HepG2 (cell line): ENCODE measurements around the gene ACAT2. TPM values are rescaled to one million over a fixed set of nuclear protein-coding genes. Genes with fewer than 3 reads are reported as not detected.

ENCODE experiments used
- DDIT3 ChIP-seq: sonication (generic); formaldehyde crosslinking; IDR thresholded peaks from 2 replicates; pipeline ENCODE4 v1.4.0; 2020; ENCODE audit warnings: mild to moderate bottlenecking, missing genetic modification reagents
- HES4 ChIP-seq: sonication (generic); formaldehyde crosslinking; IDR thresholded peaks from 2 replicates; pipeline ENCODE4 v1.9.0; 2021; ENCODE audit warnings: mild to moderate bottlenecking, missing genetic modification reagents, borderline replicate concordance
- MAFF ChIP-seq: IDR thresholded peaks from 2 replicates; pipeline ENCODE4 v1.6.1; 2011; ENCODE audit warnings: low read depth, low read length, improper control_type of control experiment
- NCOR1 ChIP-seq: fragments of 200-600 bp; sonication (generic); IDR thresholded peaks from 2 replicates; pipeline ENCODE4 v1.7.0; 2017; ENCODE audit warnings: antibody characterized with exemption, low read length, borderline replicate concordance
- PHF21A ChIP-seq: sonication (generic); formaldehyde crosslinking; IDR thresholded peaks from 2 replicates; pipeline ENCODE4 v1.5.0; 2020; ENCODE audit warnings: mild to moderate bottlenecking, missing genetic modification reagents
- POLR2A ChIP-seq, 2 experiments: IDR thresholded peaks; 2 replicates each; pipeline ENCODE4 v1.6.1; 2011; ENCODE audit warnings: low read depth in 2 of 2, low read length in 2 of 2, mild to moderate bottlenecking in 1 of 2, moderate library complexity in 1 of 2; ENCODE audit not compliant: insufficient read depth in 1 of 2
- REST ChIP-seq, 2 experiments: IDR thresholded peaks; 2 replicates each; pipeline ENCODE4 v1.6.1; 2011 to 2012; ENCODE audit warnings: low read length in 2 of 2, borderline replicate concordance in 1 of 2, low read depth in 1 of 2, mild to moderate bottlenecking in 1 of 2, moderate library complexity in 1 of 2
- RNF219 ChIP-seq: sonication (generic); formaldehyde crosslinking; IDR thresholded peaks from 2 replicates; pipeline ENCODE4 v1.5.0; 2020; ENCODE audit warnings: mild to moderate bottlenecking, missing genetic modification reagents
- ZFYVE20 ChIP-seq: sonication (generic); formaldehyde crosslinking; IDR thresholded peaks from 2 replicates; pipeline ENCODE4 v1.8.0; 2023; ENCODE audit warnings: low read depth, mild to moderate bottlenecking, moderate library complexity, missing genetic modification reagents, borderline replicate concordance
- ZMYM4 ChIP-seq: sonication (generic); formaldehyde crosslinking; IDR thresholded peaks from 2 replicates; pipeline ENCODE4 v1.8.1; 2023; ENCODE audit warnings: mild to moderate bottlenecking, missing genetic modification reagents
- ZNF20 ChIP-seq: sonication (generic); formaldehyde crosslinking; IDR thresholded peaks from 2 replicates; pipeline ENCODE4 v1.4.0; 2020; ENCODE audit warnings: mild to moderate bottlenecking, moderate library complexity, missing genetic modification reagents
- ZNF205 ChIP-seq: IDR thresholded peaks from 2 replicates; pipeline ENCODE4 v1.6.1; 2018; ENCODE audit warnings: missing biosample characterization, missing genetic modification reagents
- ZNF280B ChIP-seq: sonication (generic); formaldehyde crosslinking; IDR thresholded peaks from 2 replicates; pipeline ENCODE4 v1.5.0; 2020; ENCODE audit warnings: missing genetic modification reagents, mild to moderate bottlenecking, borderline replicate concordance
- ZNF530 ChIP-seq: sonication (generic); formaldehyde crosslinking; IDR thresholded peaks from 2 replicates; pipeline ENCODE4 v1.5.0; 2020; ENCODE audit warnings: low read depth, mild to moderate bottlenecking, missing genetic modification reagents
- ZNF629 ChIP-seq: sonication (generic); formaldehyde crosslinking; conservative IDR thresholded peaks from 2 replicates; pipeline ENCODE4 v1.5.0; 2020; ENCODE audit warnings: missing genetic modification reagents
- ZNF83 ChIP-seq: sonication (generic); formaldehyde crosslinking; IDR thresholded peaks from 2 replicates; pipeline ENCODE4 v1.4.0; 2020; ENCODE audit warnings: missing genetic modification reagents, mild to moderate bottlenecking, borderline replicate concordance
- ZNF839 ChIP-seq: sonication (generic); formaldehyde crosslinking; IDR thresholded peaks from 2 replicates; pipeline ENCODE4 v1.4.0; 2020; ENCODE audit warnings: missing genetic modification reagents, mild to moderate bottlenecking, borderline replicate concordance
- polyA plus RNA-seq, 8 experiments: library from polyadenylated mRNA; depleted of rRNA in 3 of 8; stranded (reverse) in 7 of 8; unstranded in 1 of 8; fragments of >200 nt; fragmentation: Illumina TruSeq in 4 of 8; extraction: Trizol in 4 of 8; gene quantifications; 2 replicates each; pipeline versions ENCODE4 v1.2.1 to v1.2.3, GENCODE V29; 2011 to 2016; ENCODE audit warnings: low read depth in 4 of 8, missing spikeins in 1 of 8, mixed read lengths in 1 of 8; ENCODE audit not compliant: insufficient read depth in 1 of 8
- total RNA-seq, 5 experiments: library from RNA; depleted of rRNA; stranded (reverse); fragments of >200 nt; fragmentation: Illumina TruSeq; extraction: Trizol; gene quantifications; 2 replicates each; pipeline ENCODE4 v1.2.3, GENCODE V29; 2016; ENCODE audit warnings: low read depth in 1 of 5

ACAT2 gene
- total and polyA plus RNA-seq, 2 of the 13 experiments (the other 11 are each of a cell fraction or from before 2014, with no cell fraction given): 121 to 534 TPM

GRCh38 chr6:159762681-159763293 lies 942 bp downstream of the ACAT2 start (continued):
- TF ChIP-seq REST (IDR thresholded peaks at IDR 0.05; ENCODE audit: borderline replicate concordance in 1 of 2, low read depth in 1 of 2, low read length in 2 of 2) (no peak), ZFYVE20 (CRISPR knock-in tag) (peak; percentile 82; the same call in 1 of the 2 replicates), DDIT3 (CRISPR knock-in tag) (no peak), HES4 (CRISPR knock-in tag) (peak; percentile 95), PHF21A (CRISPR knock-in tag) (peak; percentile 72; the same call in 1 of the 2 replicates), NCOR1 (peak; percentile 4; the same call in 1 of the 2 replicates), ZMYM4 (peak; percentile 40; the same call in 1 of the 2 replicates), ZNF530 (CRISPR knock-in tag) (peak; percentile 85; the same call in 1 of the 2 replicates), RNF219 (no peak), ZNF205 (CRISPR knock-in tag) (peak; percentile 97), ZNF839 (no peak), ZNF83 (peak; percentile 89; the same call in 1 of the 2 replicates), MAFF (no peak), ZNF20 (CRISPR knock-in tag) (no peak), POLR2A (IDR thresholded peaks at IDR 0.05; ENCODE audit: insufficient read depth in 1 of 2, low read depth in 2 of 2, low read length in 2 of 2) (no peak; a peak in 2 of 4 replicates), ZNF629 (CRISPR knock-in tag) (peak; percentile 43), ZNF280B (CRISPR knock-in tag) (0 out of 2 replicates have a peak, but pooled peaks have one; percentile 83)
